Endodermal cell (in vitro differentiated cells): Measurements from ENCODE around the gene FOXP3. TPM values are rescaled to one million over a fixed set of nuclear protein-coding genes. Genes with fewer than 3 reads are reported as not detected.

Experiments used
- DNase-seq: peaks from one replicate; pipeline ENCODE4 v3.0.0-alpha.2; 2017
- H3K27ac ChIP-seq: 2 replicates; pipeline ENCODE4 v1.5.1; 2013; ENCODE audit warnings: mild to moderate bottlenecking, low read depth, low read length, moderate library complexity
- H3K27me3 ChIP-seq: 2 replicates; pipeline ENCODE4 v1.6.1; 2013; ENCODE audit warnings: mild to moderate bottlenecking, low read length, moderate library complexity; ENCODE audit not compliant: insufficient read depth, control insufficient read depth, poor library complexity, severe bottlenecking
- H3K36me3 ChIP-seq: 2 replicates; pipeline ENCODE4 v1.7.0; 2013; ENCODE audit warnings: mild to moderate bottlenecking, low read length, moderate library complexity; ENCODE audit not compliant: control insufficient read depth, insufficient read depth
- H3K4me1 ChIP-seq: one replicate; pipeline ENCODE4 v1.7.0; 2013; ENCODE audit warnings: low read length; ENCODE audit not compliant: control insufficient read depth, insufficient read depth
- H3K4me3 ChIP-seq: 2 replicates; pipeline ENCODE4 v1.5.1; 2013; ENCODE audit warnings: mild to moderate bottlenecking, low read length, moderate library complexity
- H3K9ac ChIP-seq: 2 replicates; pipeline ENCODE4 v1.6.1; 2013; ENCODE audit warnings: mild to moderate bottlenecking, low read length, moderate library complexity; ENCODE audit not compliant: poor library complexity, severe bottlenecking; ENCODE audit errors: extremely low read depth
- H3K9me3 ChIP-seq: 2 replicates; pipeline ENCODE4 v1.6.1; 2013; ENCODE audit warnings: mild to moderate bottlenecking, low read length, moderate library complexity; ENCODE audit not compliant: control insufficient read depth
- H3K27ac Mint-ChIP-seq: 2 replicates; pipeline ENCODE4 v1.8.0; 2020; ENCODE audit warnings: mixed read lengths
- H3K27me3 Mint-ChIP-seq: 2 replicates; pipeline ENCODE4 v1.8.0; 2021; ENCODE audit warnings: mild to moderate bottlenecking, mixed read lengths; ENCODE audit not compliant: insufficient read depth
- H3K36me3 Mint-ChIP-seq: 2 replicates; pipeline ENCODE4 v1.8.0; 2020; ENCODE audit warnings: low read depth, mixed read lengths
- H3K4me1 Mint-ChIP-seq: 2 replicates; pipeline ENCODE4 v1.8.0; 2020; ENCODE audit warnings: mixed read lengths
- H3K4me3 Mint-ChIP-seq: 2 replicates; pipeline ENCODE4 v1.8.0; 2020; ENCODE audit warnings: mild to moderate bottlenecking, moderate library complexity, mixed read lengths
- H3K9me3 Mint-ChIP-seq: 2 replicates; pipeline ENCODE4 v1.8.0; 2020; ENCODE audit warnings: mild to moderate bottlenecking, mixed read lengths
- CTCF ChIP-seq: fragments of 200-600 bp; sonication (generic); conservative IDR thresholded peaks from 2 replicates; pipeline ENCODE4 v1.5.0; 2021; ENCODE audit warnings: antibody characterized with exemption, mild to moderate bottlenecking
- WGBS, 2 experiments: methylation state at CpG; one replicate each; pipeline versions ENCODE4 v1.1.5 to v1.1.7; 2013; ENCODE audit warnings: missing lambda C conversion rate in 2 of 2, mixed read lengths in 1 of 2; ENCODE audit not compliant: insufficient coverage in 1 of 2, insufficient read length in 1 of 2; 5-methylcytosine and 5-hydroxymethylcytosine counted together
- total RNA-seq, 2 donors: library from RNA; stranded (reverse); fragmentation: NEBNext Ultra II Directional in 1 of 2; extraction: Animal tissue kit (Norgen Biotek cat#: 25700) in 1 of 2; gene quantifications; 2 replicates in 1 of 2; 3 replicates in 1 of 2; pipeline ENCODE4 v1.2.1, GENCODE V29; 2021

FOXP3 gene
- total RNA-seq, 2 donors from 2014 or later: 0.53 to 0.77 TPM

- WGBS, 2 experiments: 91 to 94% methylated on average over 2 to 7 of the region's 7 CpGs
- H3K4me1 ChIP-seq: no peaks in the 10 kb centered on the region
- no peak overlapping the region for H3K4me3 ChIP-seq
- no peaks in the 10 kb centered on the region for H3K4me1 Mint-ChIP-seq
- H3K4me3 Mint-ChIP-seq: no peak overlapping the region
- H3K36me3 ChIP-seq: no peaks in the 10 kb centered on the region
- no peaks in the 10 kb centered on the region for H3K27me3 ChIP-seq
- no peak overlapping the region for H3K27ac Mint-ChIP-seq
- DNase-seq: no peak
- peaks cover 8% of the 10 kb centered on the region for H3K36me3 Mint-ChIP-seq
- H3K9me3 Mint-ChIP-seq: peaks cover 55% of the 10 kb centered on the region
- no peak overlapping the region for H3K9ac ChIP-seq
- no peaks in the 10 kb centered on the region for H3K9me3 ChIP-seq
- no peak for TF ChIP-seq CTCF
- H3K27ac ChIP-seq: no peak overlapping the region
- no peaks in the 10 kb centered on the region for H3K27me3 Mint-ChIP-seq
Measured at GRCh38 chrX:49238735-49239134, 25.8 kb downstream of the FOXP3 start.

- Mint-ChIP-seq H3K27ac (no peak overlapping the region), H3K4me1 (no peaks in the 10 kb centered on the region), H3K4me3 (no peak overlapping the region), H3K9me3 (peaks cover 53% of the 10 kb centered on the region), H3K27me3 (no peaks in the 10 kb centered on the region), H3K36me3 (peaks cover 6% of the 10 kb centered on the region)
- H3K27me3 ChIP-seq: no peaks in the 10 kb centered on the region
- TF ChIP-seq CTCF: no peak
- no peaks in the 10 kb centered on the region for H3K36me3 ChIP-seq
- 97 to 100% methylated on average over 2 to 9 of the region's 9 CpGs for WGBS, 2 experiments
- H3K9ac ChIP-seq: no peak overlapping the region
- no peaks in the 10 kb centered on the region for H3K4me1 ChIP-seq
- H3K27ac ChIP-seq: no peak overlapping the region
- H3K9me3 ChIP-seq: no peaks in the 10 kb centered on the region
- no peak overlapping the region for H3K4me3 ChIP-seq
- DNase-seq: no peak
Measured at GRCh38 chrX:49237060-49237459, 27.4 kb downstream of the FOXP3 start.

- 92 to 95% methylated on average over 14 to 54 of the region's 56 CpGs for WGBS, 2 experiments
- DNase-seq: no peak
- H3K4me3 Mint-ChIP-seq: no peak overlapping the region
Measured at GRCh38 chrX:49233887-49234555, 30.5 kb downstream of the FOXP3 start.

More at GRCh38 chrX:49233887-49234555, 30.5 kb downstream of the FOXP3 start:
- no peak overlapping the region for H3K27ac Mint-ChIP-seq
- no peaks in the 10 kb centered on the region for H3K4me1 Mint-ChIP-seq
- no peak overlapping the region for H3K27ac ChIP-seq
- H3K9me3 ChIP-seq: no peaks in the 10 kb centered on the region
- H3K9ac ChIP-seq: no peak overlapping the region
- no peak for TF ChIP-seq CTCF
- no peak overlapping the region for H3K4me3 ChIP-seq
- H3K9me3 Mint-ChIP-seq: peaks cover 57% of the 10 kb centered on the region
- H3K4me1 ChIP-seq: no peaks in the 10 kb centered on the region
- H3K36me3 Mint-ChIP-seq: no peaks in the 10 kb centered on the region
- peaks cover 2% of the 10 kb centered on the region for H3K27me3 Mint-ChIP-seq
- H3K27me3 ChIP-seq: no peaks in the 10 kb centered on the region
- H3K36me3 ChIP-seq: no peaks in the 10 kb centered on the region
